GM23338 (cell line): ENCODE results near the gene FOXP1. TPM values are rescaled to one million over a fixed set of nuclear protein-coding genes. Genes with fewer than 3 reads are reported as not detected.

ENCODE experiments used
- ATAC-seq: fragments of 200-7000 bp; cut with Tn5 transposase; 3 replicates; pipeline ENCODE4 v1.9.1; 2020
- DNase-seq: peaks from one replicate; pipeline ENCODE4 v3.0.0-alpha.2; 2015; ENCODE audit warnings: low spot score
- H2AFZ ChIP-seq: fragments of 200-600 bp; sonication (generic); 2 replicates; pipeline ENCODE4 v1.8.0; 2016; ENCODE audit warnings: antibody characterized with exemption, mild to moderate bottlenecking, moderate library complexity
- H3F3A ChIP-seq: fragments of 200-600 bp; sonication (generic); replicated peaks from 2 replicates; pipeline ENCODE4 v1.8.0; 2017; ENCODE audit warnings: antibody characterized with exemption, mixed run types, low read depth
- H3K27ac ChIP-seq: fragments of 200-600 bp; sonication (generic); 2 replicates; pipeline ENCODE4 v1.6.1; 2016; ENCODE audit warnings: low read depth
- H3K27me3 ChIP-seq: fragments of 200-600 bp; sonication (generic); 2 replicates; pipeline ENCODE4 v1.8.0; 2016; ENCODE audit warnings: mild to moderate bottlenecking, mixed run types, moderate library complexity; ENCODE audit not compliant: insufficient read depth
- H3K36me3 ChIP-seq: fragments of 200-600 bp; sonication (generic); 2 replicates; pipeline ENCODE4 v1.8.0; 2016; ENCODE audit warnings: mild to moderate bottlenecking; ENCODE audit not compliant: insufficient read depth
- H3K4me1 ChIP-seq: fragments of 200-600 bp; sonication (generic); 2 replicates; pipeline ENCODE4 v1.8.0; 2016; ENCODE audit warnings: mild to moderate bottlenecking, moderate library complexity; ENCODE audit not compliant: insufficient read depth
- H3K4me2 ChIP-seq: fragments of 200-600 bp; sonication (generic); 2 replicates; pipeline ENCODE4 v1.7.1; 2017; ENCODE audit warnings: mixed run types
- H3K4me3 ChIP-seq: fragments of 200-600 bp; sonication (generic); 2 replicates; pipeline ENCODE4 v1.6.1; 2016; ENCODE audit warnings: mixed run types
- H3K79me2 ChIP-seq: fragments of 200-600 bp; sonication (generic); replicated peaks from 2 replicates; pipeline ENCODE4 v1.8.0; 2017; ENCODE audit warnings: mild to moderate bottlenecking; ENCODE audit not compliant: insufficient read depth
- H3K9me2 ChIP-seq: fragments of 200-600 bp; sonication (generic); 2 replicates; pipeline ENCODE4 v1.8.0; 2017; ENCODE audit not compliant: insufficient read depth
- H4K20me1 ChIP-seq: fragments of 200-600 bp; sonication (generic); replicated peaks from 2 replicates; pipeline ENCODE4 v1.8.0; 2017; ENCODE audit warnings: mild to moderate bottlenecking; ENCODE audit not compliant: insufficient read depth
- H3K27ac Mint-ChIP-seq: 2 replicates; pipeline ENCODE4 v1.8.0; 2020; ENCODE audit warnings: inconsistent platforms, mild to moderate bottlenecking, moderate library complexity, mixed read lengths
- H3K27me3 Mint-ChIP-seq: 3 replicates; pipeline ENCODE4 v1.8.0; 2022; ENCODE audit warnings: low read depth, mild to moderate bottlenecking, moderate library complexity, mixed read lengths, inconsistent platforms; ENCODE audit not compliant: insufficient read depth, poor library complexity
- H3K36me3 Mint-ChIP-seq: 3 replicates; pipeline ENCODE4 v1.8.0; 2021; ENCODE audit warnings: low read depth, mild to moderate bottlenecking, inconsistent platforms, moderate library complexity, mixed read lengths
- H3K4me1 Mint-ChIP-seq: 3 replicates; pipeline ENCODE4 v1.8.0; 2020; ENCODE audit warnings: mild to moderate bottlenecking, inconsistent platforms, mixed read lengths
- H3K4me3 Mint-ChIP-seq: 3 replicates; pipeline ENCODE4 v1.8.0; 2021; ENCODE audit warnings: moderate library complexity, mild to moderate bottlenecking, inconsistent platforms, mixed read lengths
- H3K9me3 Mint-ChIP-seq: 3 replicates; pipeline ENCODE4 v1.8.0; 2020; ENCODE audit warnings: moderate library complexity, mild to moderate bottlenecking, inconsistent platforms, mixed read lengths
- CREB1 ChIP-seq: fragments of 250-450 bp; sonication (Bioruptor Pico); IDR thresholded peaks from 2 replicates; pipeline ENCODE4 v1.5.0; 2020; ENCODE audit warnings: low read depth, mild to moderate bottlenecking, moderate library complexity
- EZH2 ChIP-seq: fragments of 200-600 bp; sonication (generic); IDR thresholded peaks from one replicate; pipeline ENCODE4 v1.8.0; 2017; ENCODE audit warnings: antibody characterized with exemption, mild to moderate bottlenecking, low read depth; ENCODE audit not compliant: unreplicated experiment
- EZH2phosphoT487 ChIP-seq: fragments of 200-600 bp; sonication (generic); IDR thresholded peaks from one replicate; pipeline ENCODE4 v1.8.1; 2018; ENCODE audit warnings: antibody characterized with exemption; ENCODE audit not compliant: unreplicated experiment
- JUNB ChIP-seq: IDR thresholded peaks from one replicate; pipeline ENCODE4 v1.6.1; 2016; ENCODE audit warnings: antibody characterized with exemption; ENCODE audit not compliant: unreplicated experiment
- NANOG ChIP-seq: IDR thresholded peaks from 2 replicates; pipeline ENCODE4 v1.6.1; 2016; ENCODE audit warnings: antibody characterized with exemption, borderline replicate concordance
- POLR2AphosphoS5 ChIP-seq: IDR thresholded peaks from 2 replicates; pipeline ENCODE4 v1.6.1; 2016; ENCODE audit warnings: antibody characterized with exemption, low read depth
- STAT1 ChIP-seq: IDR thresholded peaks from one replicate; pipeline ENCODE4 v1.6.1; 2016; ENCODE audit warnings: antibody characterized with exemption; ENCODE audit not compliant: unreplicated experiment
- ZNF114 ChIP-seq: fragments of 250-450 bp; sonication (Bioruptor Pico); IDR thresholded peaks from 2 replicates; pipeline ENCODE4 v1.5.0; 2020; ENCODE audit warnings: mild to moderate bottlenecking, moderate library complexity
- ZNF331 ChIP-seq: fragments of 250-450 bp; sonication (Bioruptor Pico); IDR thresholded peaks from 2 replicates; pipeline ENCODE4 v1.5.0; 2020; ENCODE audit warnings: low read depth, mild to moderate bottlenecking, moderate library complexity
- polyA plus RNA-seq: library from polyadenylated mRNA; unstranded; fragments of >200 nt; fragmentation: Nextera tagmentation; extraction: Ambion mirVana; gene quantifications from 2 replicates; pipeline ENCODE4 v1.2.1, GENCODE V29; 2016
- total RNA-seq: library from RNA; depleted of rRNA; stranded (reverse); fragments of >200 nt; shearing (Covaris generic); gene quantifications from 2 replicates; pipeline ENCODE4 v1.2.3, GENCODE V29; 2014
- TF ChIP-seq, protein P1 (sequence below): IDR thresholded peaks from one replicate; pipeline ENCODE4 v1.6.1; 2018; ENCODE audit warnings: antibody characterized with exemption; ENCODE audit not compliant: unreplicated experiment
- TF ChIP-seq, protein P2 (sequence below): fragments of 250-450 bp; sonication (Bioruptor Pico); IDR thresholded peaks from 2 replicates; pipeline ENCODE4 v1.5.0; 2020; ENCODE audit warnings: mild to moderate bottlenecking, moderate library complexity
- TF ChIP-seq, protein P3 (sequence below): IDR thresholded peaks from 2 replicates; pipeline ENCODE4 v1.6.1; 2016; ENCODE audit warnings: antibody characterized with exemption
- TF ChIP-seq, protein P4 (sequence below), 2 experiments: fragments of 200-600 bp in 1 of 2; sonication (generic) in 1 of 2; conservative IDR thresholded peaks; 2 replicates each; pipeline versions ENCODE4 v1.5.1 to v1.6.1; 2016 to 2017; ENCODE audit warnings: antibody characterized with exemption in 2 of 2, low read depth in 2 of 2, mild to moderate bottlenecking in 2 of 2, moderate library complexity in 1 of 2

FOXP1 gene
- total and polyA plus RNA-seq, 2 experiments from 2014 or later, result 32.9 to 35.5 TPM

DNA sequence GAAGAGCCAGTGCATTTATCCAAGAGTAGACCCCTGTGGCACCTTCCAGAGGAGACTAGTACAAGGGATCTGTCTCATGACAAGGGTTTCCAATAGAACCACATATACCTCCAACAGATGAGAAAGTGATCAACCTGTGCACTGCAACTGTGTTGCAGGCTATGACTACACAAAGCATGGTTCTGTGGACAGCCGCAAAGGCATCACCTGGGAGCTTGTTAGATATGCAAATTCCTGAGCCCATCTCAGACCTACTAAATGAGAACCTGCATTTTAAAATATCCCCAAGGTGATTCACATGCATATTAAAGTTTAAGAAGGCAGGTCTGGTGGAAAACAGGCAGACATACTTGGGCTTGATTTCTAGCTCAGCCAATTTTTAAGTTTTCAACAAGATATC is 368.7 kb downstream of the FOXP1 start:
- Histone ChIP-seq H3K4me3 (no peak overlapping the region), H2AFZ (no peak overlapping the region), H3K27ac (no peak overlapping the region), H3K9me2 (peaks cover 6% of the 10 kb centered on the region; the same call in 1 of the 2 replicates), H3K4me1 (peaks cover 31% of the 10 kb centered on the region), H3K27me3 (no peaks in the 10 kb centered on the region), H3K4me2 (no peak overlapping the region), H3K79me2 (0 out of 2 replicates have a peak, but pooled peaks cover 5% of the 10 kb centered on the region), H4K20me1 (no peaks in the 10 kb centered on the region), H3K36me3 (no peaks in the 10 kb centered on the region), H3F3A (no peaks in the 10 kb centered on the region)
- no peak for TF ChIP-seq ZNF331 (CRISPR knock-in tag)
- no peak for TF ChIP-seq POLR2AphosphoS5
- TF ChIP-seq, protein P1, sequence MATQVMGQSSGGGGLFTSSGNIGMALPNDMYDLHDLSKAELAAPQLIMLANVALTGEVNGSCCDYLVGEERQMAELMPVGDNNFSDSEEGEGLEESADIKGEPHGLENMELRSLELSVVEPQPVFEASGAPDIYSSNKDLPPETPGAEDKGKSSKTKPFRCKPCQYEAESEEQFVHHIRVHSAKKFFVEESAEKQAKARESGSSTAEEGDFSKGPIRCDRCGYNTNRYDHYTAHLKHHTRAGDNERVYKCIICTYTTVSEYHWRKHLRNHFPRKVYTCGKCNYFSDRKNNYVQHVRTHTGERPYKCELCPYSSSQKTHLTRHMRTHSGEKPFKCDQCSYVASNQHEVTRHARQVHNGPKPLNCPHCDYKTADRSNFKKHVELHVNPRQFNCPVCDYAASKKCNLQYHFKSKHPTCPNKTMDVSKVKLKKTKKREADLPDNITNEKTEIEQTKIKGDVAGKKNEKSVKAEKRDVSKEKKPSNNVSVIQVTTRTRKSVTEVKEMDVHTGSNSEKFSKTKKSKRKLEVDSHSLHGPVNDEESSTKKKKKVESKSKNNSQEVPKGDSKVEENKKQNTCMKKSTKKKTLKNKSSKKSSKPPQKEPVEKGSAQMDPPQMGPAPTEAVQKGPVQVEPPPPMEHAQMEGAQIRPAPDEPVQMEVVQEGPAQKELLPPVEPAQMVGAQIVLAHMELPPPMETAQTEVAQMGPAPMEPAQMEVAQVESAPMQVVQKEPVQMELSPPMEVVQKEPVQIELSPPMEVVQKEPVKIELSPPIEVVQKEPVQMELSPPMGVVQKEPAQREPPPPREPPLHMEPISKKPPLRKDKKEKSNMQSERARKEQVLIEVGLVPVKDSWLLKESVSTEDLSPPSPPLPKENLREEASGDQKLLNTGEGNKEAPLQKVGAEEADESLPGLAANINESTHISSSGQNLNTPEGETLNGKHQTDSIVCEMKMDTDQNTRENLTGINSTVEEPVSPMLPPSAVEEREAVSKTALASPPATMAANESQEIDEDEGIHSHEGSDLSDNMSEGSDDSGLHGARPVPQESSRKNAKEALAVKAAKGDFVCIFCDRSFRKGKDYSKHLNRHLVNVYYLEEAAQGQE, result no peak
- no peak for TF ChIP-seq JUNB
- TF ChIP-seq CREB1, result no peak
- TF ChIP-seq NANOG, result no peak
- TF ChIP-seq, protein P2, sequence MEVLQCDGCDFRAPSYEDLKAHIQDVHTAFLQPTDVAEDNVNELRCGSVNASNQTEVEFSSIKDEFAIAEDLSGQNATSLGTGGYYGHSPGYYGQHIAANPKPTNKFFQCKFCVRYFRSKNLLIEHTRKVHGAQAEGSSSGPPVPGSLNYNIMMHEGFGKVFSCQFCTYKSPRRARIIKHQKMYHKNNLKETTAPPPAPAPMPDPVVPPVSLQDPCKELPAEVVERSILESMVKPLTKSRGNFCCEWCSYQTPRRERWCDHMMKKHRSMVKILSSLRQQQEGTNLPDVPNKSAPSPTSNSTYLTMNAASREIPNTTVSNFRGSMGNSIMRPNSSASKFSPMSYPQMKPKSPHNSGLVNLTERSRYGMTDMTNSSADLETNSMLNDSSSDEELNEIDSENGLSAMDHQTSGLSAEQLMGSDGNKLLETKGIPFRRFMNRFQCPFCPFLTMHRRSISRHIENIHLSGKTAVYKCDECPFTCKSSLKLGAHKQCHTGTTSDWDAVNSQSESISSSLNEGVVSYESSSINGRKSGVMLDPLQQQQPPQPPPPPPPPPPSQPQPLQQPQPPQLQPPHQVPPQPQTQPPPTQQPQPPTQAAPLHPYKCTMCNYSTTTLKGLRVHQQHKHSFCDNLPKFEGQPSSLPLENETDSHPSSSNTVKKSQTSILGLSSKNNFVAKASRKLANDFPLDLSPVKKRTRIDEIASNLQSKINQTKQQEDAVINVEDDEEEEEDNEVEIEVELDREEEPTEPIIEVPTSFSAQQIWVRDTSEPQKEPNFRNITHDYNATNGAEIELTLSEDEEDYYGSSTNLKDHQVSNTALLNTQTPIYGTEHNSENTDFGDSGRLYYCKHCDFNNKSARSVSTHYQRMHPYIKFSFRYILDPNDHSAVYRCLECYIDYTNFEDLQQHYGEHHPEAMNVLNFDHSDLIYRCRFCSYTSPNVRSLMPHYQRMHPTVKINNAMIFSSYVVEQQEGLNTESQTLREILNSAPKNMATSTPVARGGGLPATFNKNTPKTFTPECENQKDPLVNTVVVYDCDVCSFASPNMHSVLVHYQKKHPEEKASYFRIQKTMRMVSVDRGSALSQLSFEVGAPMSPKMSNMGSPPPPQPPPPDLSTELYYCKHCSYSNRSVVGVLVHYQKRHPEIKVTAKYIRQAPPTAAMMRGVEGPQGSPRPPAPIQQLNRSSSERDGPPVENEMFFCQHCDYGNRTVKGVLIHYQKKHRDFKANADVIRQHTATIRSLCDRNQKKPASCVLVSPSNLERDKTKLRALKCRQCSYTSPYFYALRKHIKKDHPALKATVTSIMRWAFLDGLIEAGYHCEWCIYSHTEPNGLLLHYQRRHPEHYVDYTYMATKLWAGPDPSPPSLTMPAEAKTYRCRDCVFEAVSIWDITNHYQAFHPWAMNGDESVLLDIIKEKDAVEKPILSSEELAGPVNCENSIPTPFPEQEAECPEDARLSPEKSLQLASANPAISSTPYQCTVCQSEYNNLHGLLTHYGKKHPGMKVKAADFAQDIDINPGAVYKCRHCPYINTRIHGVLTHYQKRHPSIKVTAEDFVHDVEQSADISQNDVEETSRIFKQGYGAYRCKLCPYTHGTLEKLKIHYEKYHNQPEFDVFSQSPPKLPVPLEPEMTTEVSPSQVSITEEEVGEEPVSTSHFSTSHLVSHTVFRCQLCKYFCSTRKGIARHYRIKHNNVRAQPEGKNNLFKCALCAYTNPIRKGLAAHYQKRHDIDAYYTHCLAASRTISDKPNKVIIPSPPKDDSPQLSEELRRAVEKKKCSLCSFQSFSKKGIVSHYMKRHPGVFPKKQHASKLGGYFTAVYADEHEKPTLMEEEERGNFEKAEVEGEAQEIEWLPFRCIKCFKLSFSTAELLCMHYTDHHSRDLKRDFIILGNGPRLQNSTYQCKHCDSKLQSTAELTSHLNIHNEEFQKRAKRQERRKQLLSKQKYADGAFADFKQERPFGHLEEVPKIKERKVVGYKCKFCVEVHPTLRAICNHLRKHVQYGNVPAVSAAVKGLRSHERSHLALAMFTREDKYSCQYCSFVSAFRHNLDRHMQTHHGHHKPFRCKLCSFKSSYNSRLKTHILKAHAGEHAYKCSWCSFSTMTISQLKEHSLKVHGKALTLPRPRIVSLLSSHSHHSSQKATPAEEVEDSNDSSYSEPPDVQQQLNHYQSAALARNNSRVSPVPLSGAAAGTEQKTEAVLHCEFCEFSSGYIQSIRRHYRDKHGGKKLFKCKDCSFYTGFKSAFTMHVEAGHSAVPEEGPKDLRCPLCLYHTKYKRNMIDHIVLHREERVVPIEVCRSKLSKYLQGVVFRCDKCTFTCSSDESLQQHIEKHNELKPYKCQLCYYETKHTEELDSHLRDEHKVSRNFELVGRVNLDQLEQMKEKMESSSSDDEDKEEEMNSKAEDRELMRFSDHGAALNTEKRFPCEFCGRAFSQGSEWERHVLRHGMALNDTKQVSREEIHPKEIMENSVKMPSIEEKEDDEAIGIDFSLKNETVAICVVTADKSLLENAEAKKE (CRISPR knock-in tag), result no peak
- TF ChIP-seq EZH2phosphoT487, result no peak
- TF ChIP-seq, protein P3, sequence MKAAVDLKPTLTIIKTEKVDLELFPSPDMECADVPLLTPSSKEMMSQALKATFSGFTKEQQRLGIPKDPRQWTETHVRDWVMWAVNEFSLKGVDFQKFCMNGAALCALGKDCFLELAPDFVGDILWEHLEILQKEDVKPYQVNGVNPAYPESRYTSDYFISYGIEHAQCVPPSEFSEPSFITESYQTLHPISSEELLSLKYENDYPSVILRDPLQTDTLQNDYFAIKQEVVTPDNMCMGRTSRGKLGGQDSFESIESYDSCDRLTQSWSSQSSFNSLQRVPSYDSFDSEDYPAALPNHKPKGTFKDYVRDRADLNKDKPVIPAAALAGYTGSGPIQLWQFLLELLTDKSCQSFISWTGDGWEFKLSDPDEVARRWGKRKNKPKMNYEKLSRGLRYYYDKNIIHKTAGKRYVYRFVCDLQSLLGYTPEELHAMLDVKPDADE, result no peak
- no peak for TF ChIP-seq ZNF114 (CRISPR knock-in tag)
- TF ChIP-seq EZH2, result no peak
- TF ChIP-seq STAT1, result no peak
- TF ChIP-seq, protein P4, sequence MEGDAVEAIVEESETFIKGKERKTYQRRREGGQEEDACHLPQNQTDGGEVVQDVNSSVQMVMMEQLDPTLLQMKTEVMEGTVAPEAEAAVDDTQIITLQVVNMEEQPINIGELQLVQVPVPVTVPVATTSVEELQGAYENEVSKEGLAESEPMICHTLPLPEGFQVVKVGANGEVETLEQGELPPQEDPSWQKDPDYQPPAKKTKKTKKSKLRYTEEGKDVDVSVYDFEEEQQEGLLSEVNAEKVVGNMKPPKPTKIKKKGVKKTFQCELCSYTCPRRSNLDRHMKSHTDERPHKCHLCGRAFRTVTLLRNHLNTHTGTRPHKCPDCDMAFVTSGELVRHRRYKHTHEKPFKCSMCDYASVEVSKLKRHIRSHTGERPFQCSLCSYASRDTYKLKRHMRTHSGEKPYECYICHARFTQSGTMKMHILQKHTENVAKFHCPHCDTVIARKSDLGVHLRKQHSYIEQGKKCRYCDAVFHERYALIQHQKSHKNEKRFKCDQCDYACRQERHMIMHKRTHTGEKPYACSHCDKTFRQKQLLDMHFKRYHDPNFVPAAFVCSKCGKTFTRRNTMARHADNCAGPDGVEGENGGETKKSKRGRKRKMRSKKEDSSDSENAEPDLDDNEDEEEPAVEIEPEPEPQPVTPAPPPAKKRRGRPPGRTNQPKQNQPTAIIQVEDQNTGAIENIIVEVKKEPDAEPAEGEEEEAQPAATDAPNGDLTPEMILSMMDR (conservative IDR thresholded peaks at IDR 0.05; ENCODE audit: low read depth in 2 of 2), result no peak
- Mint-ChIP-seq H3K4me3 (no peak overlapping the region), H3K27me3 (peaks cover 6% of the 10 kb centered on the region), H3K4me1 (peaks cover 51% of the 10 kb centered on the region), H3K27ac (no peak overlapping the region), H3K36me3 (no peaks in the 10 kb centered on the region), H3K9me3 (no peaks in the 10 kb centered on the region; the same call in 2 of the 3 replicates)
- DNase-seq, result no peak
- ATAC-seq, result no peak
